Esophagus muscularis mucosa (tissue), 3 donors: ENCODE measurements around the gene MINAR1.

ENCODE experiments used
- CTCF ChIP-seq, 3 experiments: fragments of 200-600 bp in 2 of 3; fragments of 450-650 bp in 1 of 3; sonication (generic) in 2 of 3; IDR thresholded peaks; one replicate each; pipeline ENCODE4 v1.5.1; 2017 to 2019; ENCODE audit warnings: antibody characterized with exemption in 3 of 3, mild to moderate bottlenecking in 2 of 3, moderate library complexity in 1 of 3
- POLR2A ChIP-seq: fragments of 450-650 bp; IDR thresholded peaks from one replicate; pipeline ENCODE4 v1.6.1; 2017; ENCODE audit warnings: antibody characterized with exemption, moderate library complexity, mild to moderate bottlenecking, low read depth
- POLR2AphosphoS5 ChIP-seq, 2 donors: sonication (generic); formaldehyde crosslinking; IDR thresholded peaks; one replicate each; pipeline ENCODE4 v1.6.1; 2017; ENCODE audit warnings: antibody characterized with exemption in 2 of 2

GRCh38 chr15:79436037-79436780, 4.1 kb downstream of the MINAR1 start:
- TF ChIP-seq CTCF (IDR thresholded peaks at IDR 0.05) (no peak), POLR2A (no peak), POLR2AphosphoS5 (IDR thresholded peaks at IDR 0.05) (no peak)
